Muscle of leg (tissue), 11 donors: ENCODE data around the gene DPPA5. TPM values are rescaled to one million over a fixed set of nuclear protein-coding genes. Genes with fewer than 3 reads are reported as not detected.

ENCODE experiments used
- DNase-seq: peaks from one replicate; pipeline ENCODE4 v3.0.0; 2013
- H3K27ac ChIP-seq: one replicate; pipeline ENCODE4 v1.5.1; 2013; ENCODE audit warnings: mild to moderate bottlenecking, low read length, control low read depth
- H3K27me3 ChIP-seq: one replicate; pipeline ENCODE4 v1.6.1; 2013; ENCODE audit warnings: low read length; ENCODE audit not compliant: control insufficient read depth, insufficient read depth
- H3K36me3 ChIP-seq: one replicate; pipeline ENCODE4 v1.6.1; 2013; ENCODE audit warnings: low read length; ENCODE audit not compliant: control insufficient read depth, insufficient read depth
- H3K4me1 ChIP-seq: one replicate; pipeline ENCODE4 v1.6.1; 2013; ENCODE audit warnings: low read length; ENCODE audit not compliant: control insufficient read depth, insufficient read depth
- H3K4me3 ChIP-seq: one replicate; pipeline ENCODE4 v1.5.1; 2013; ENCODE audit warnings: low read length, control low read depth
- H3K9me3 ChIP-seq: replicated peaks from 2 replicates; pipeline ENCODE4 v1.6.1; 2013; ENCODE audit warnings: low read depth, low read length; ENCODE audit not compliant: control insufficient read depth
- WGBS: methylation state at CpG from one replicate; pipeline ENCODE4 v1.1.5; 2013; ENCODE audit warnings: missing lambda C conversion rate; ENCODE audit not compliant: insufficient coverage; 5-methylcytosine and 5-hydroxymethylcytosine counted together
- polyA plus RNA-seq, 8 donors: library from polyadenylated mRNA; unstranded; fragments of 120-200 nt; gene quantifications; one replicate each; pipeline versions ENCODE4 v1.2.1 to v1.2.3, GENCODE V29; 2013; ENCODE audit warnings: inconsistent platforms in 1 of 8, low replicate concordance in 1 of 8; ENCODE audit not compliant: insufficient read length in 8 of 8, insufficient read depth in 1 of 8
- total RNA-seq: library from RNA; stranded (reverse); fragments of 120-200 nt; gene quantifications from one replicate; pipeline ENCODE4 v1.2.4, GENCODE V29; 2013

Gene DPPA5
- total and polyA plus RNA-seq, 9 donors: not detected

GRCh38 chr6:73367761-73368355 lies 13.8 kb upstream of the DPPA5 start:
- Histone ChIP-seq H3K9me3 (peaks cover 16% of the 10 kb centered on the region), H3K4me1 (no peaks in the 10 kb centered on the region), H3K27ac (no peak overlapping the region), H3K36me3 (no peaks in the 10 kb centered on the region), H3K4me3 (no peak overlapping the region), H3K27me3 (no peaks in the 10 kb centered on the region)
- 86% methylated on average over 11 of the region's 16 CpGs for WGBS
- DNase-seq: no peak

GRCh38 chr6:73364549-73364948 lies 10.5 kb upstream of the DPPA5 start:
- H3K4me3 ChIP-seq: no peak overlapping the region
- H3K36me3 ChIP-seq: no peaks in the 10 kb centered on the region
- no peak for DNase-seq
- H3K27ac ChIP-seq: no peak overlapping the region
- 88% methylated on average over 7 of the region's 9 CpGs for WGBS
- peaks cover 2% of the 10 kb centered on the region for H3K27me3 ChIP-seq
- H3K4me1 ChIP-seq: no peaks in the 10 kb centered on the region
- peaks cover 7% of the 10 kb centered on the region for H3K9me3 ChIP-seq

GRCh38 chr6:73364121-73364520 lies 10.0 kb upstream of the DPPA5 start:
- Histone ChIP-seq H3K9me3 (peaks cover 7% of the 10 kb centered on the region), H3K4me1 (no peaks in the 10 kb centered on the region), H3K27ac (no peak overlapping the region), H3K27me3 (peaks cover 2% of the 10 kb centered on the region), H3K36me3 (no peaks in the 10 kb centered on the region), H3K4me3 (no peak overlapping the region)
- 95% methylated on average over 12 of the region's 14 CpGs for WGBS
- no peak for DNase-seq

GRCh38 chr6:73363537-73363875 lies 9.4 kb upstream of the DPPA5 start:
- peaks cover 2% of the 10 kb centered on the region for H3K27me3 ChIP-seq
- DNase-seq: no peak
- no peak overlapping the region for H3K27ac ChIP-seq
- H3K4me3 ChIP-seq: no peak overlapping the region
- no peaks in the 10 kb centered on the region for H3K4me1 ChIP-seq
- no peaks in the 10 kb centered on the region for H3K36me3 ChIP-seq
- WGBS: 96% methylated on average over 23 of the region's 23 CpGs
- H3K9me3 ChIP-seq: peaks cover 7% of the 10 kb centered on the region

GRCh38 chr6:73362869-73363536 lies 8.9 kb upstream of the DPPA5 start:
- Histone ChIP-seq H3K4me3 (no peak overlapping the region), H3K4me1 (no peaks in the 10 kb centered on the region), H3K36me3 (no peaks in the 10 kb centered on the region), H3K27ac (no peak overlapping the region), H3K27me3 (peaks cover 2% of the 10 kb centered on the region), H3K9me3 (peaks cover 7% of the 10 kb centered on the region)
- WGBS: 89% methylated on average over 17 of the region's 31 CpGs
- DNase-seq: no peak

- no peak for DNase-seq
- 84% methylated on average over 23 of the region's 23 CpGs for WGBS
- H3K4me1 ChIP-seq: no peaks in the 10 kb centered on the region
- peaks cover 7% of the 10 kb centered on the region for H3K9me3 ChIP-seq
- peaks cover 2% of the 10 kb centered on the region for H3K27me3 ChIP-seq
- H3K4me3 ChIP-seq: no peak within 1 kb of the TSS
- H3K36me3 ChIP-seq: no peaks in the 10 kb centered on the region
- H3K27ac ChIP-seq: no peak within 1 kb of the TSS
Measured at GRCh38 chr6:73362358-73362757, 8.3 kb upstream of the DPPA5 start, which contains the start of gene KHDC3L. TSS of gene KHDC3L (plus strand) at chr6:73362658. CDS start at chr6:73362730, 72 bp downstream.

GRCh38 chr6:73349311-73349710 lies 4.8 kb downstream of the DPPA5 start:
- no CpG with 5 or more reads among the region's 6 CpGs for WGBS
- Histone ChIP-seq H3K4me3 (no peak overlapping the region), H3K27ac (no peak overlapping the region), H3K4me1 (no peaks in the 10 kb centered on the region), H3K9me3 (no peaks in the 10 kb centered on the region), H3K36me3 (no peaks in the 10 kb centered on the region), H3K27me3 (peaks cover 21% of the 10 kb centered on the region)
- no peak for DNase-seq

GRCh38 chr6:73348550-73349204 lies 5.4 kb downstream of the DPPA5 start:
- Histone ChIP-seq H3K9me3 (no peaks in the 10 kb centered on the region), H3K27me3 (peaks cover 21% of the 10 kb centered on the region), H3K4me3 (no peak overlapping the region), H3K4me1 (no peaks in the 10 kb centered on the region), H3K27ac (no peak overlapping the region), H3K36me3 (no peaks in the 10 kb centered on the region)
- DNase-seq: no peak
- 56% methylated on average over 21 of the region's 33 CpGs for WGBS

GRCh38 chr6:73343164-73343563 lies 10.9 kb downstream of the DPPA5 start:
- Histone ChIP-seq H3K9me3 (no peaks in the 10 kb centered on the region), H3K27ac (no peak overlapping the region), H3K4me1 (no peaks in the 10 kb centered on the region), H3K27me3 (peaks cover 3% of the 10 kb centered on the region), H3K4me3 (no peak overlapping the region), H3K36me3 (no peaks in the 10 kb centered on the region)
- DNase-seq: no peak

- Histone ChIP-seq H3K36me3 (no peaks in the 10 kb centered on the region), H3K27ac (no peak overlapping the region)
- DNase-seq: no peak
Measured at GRCh38 chr6:73342174-73342573, 11.9 kb downstream of the DPPA5 start.

More at GRCh38 chr6:73342174-73342573, 11.9 kb downstream of the DPPA5 start:
- no peaks in the 10 kb centered on the region for H3K9me3 ChIP-seq
- no CpG with 5 or more reads among the region's 5 CpGs for WGBS
- H3K4me1 ChIP-seq: no peaks in the 10 kb centered on the region
- H3K4me3 ChIP-seq: no peak overlapping the region
- H3K27me3 ChIP-seq: no peaks in the 10 kb centered on the region
